B cell (primary cell): Measurements from ENCODE around the gene TLL2. TPM values are rescaled to one million over a fixed set of nuclear protein-coding genes. Genes with fewer than 3 reads are reported as not detected.

Source experiments
- ATAC-seq: fragments of 200-7000 bp; cut with Tn5 transposase; one replicate; pipeline ENCODE4 v1.10.0; 2021; ENCODE audit warnings: low read depth, mild to moderate bottlenecking, moderate number of reproducible peaks, moderate library complexity
- CTCF ChIA-PET: fragments of 350-600 bp; sonication (Branson Sonifier 250); formaldehyde crosslinking; loops from one replicate; lab custom pipeline; 2021; ENCODE audit warnings: antibody characterized with exemption, inconsistent platforms; lab: Charles Lee
- POLR2A ChIA-PET: fragments of 350-600 bp; sonication (Branson Sonifier 250); formaldehyde crosslinking; loops from one replicate; lab custom pipeline; 2021; ENCODE audit warnings: antibody characterized with exemption; lab: Charles Lee
- DNase-seq: peaks from one replicate; pipeline ENCODE4 v3.0.0; 2013
- H2AFZ ChIP-seq: 2 replicates; pipeline ENCODE4 v1.6.1; 2012; ENCODE audit warnings: mild to moderate bottlenecking, low read depth, low read length; ENCODE audit not compliant: insufficient read depth, poor library complexity, severe bottlenecking
- H3K27ac ChIP-seq, 2 donors: 1 replicate in 1 of 2; 2 replicates in 1 of 2; pipeline ENCODE4 v1.5.1; 2012 to 2013; ENCODE audit warnings: low read length in 2 of 2, mild to moderate bottlenecking in 2 of 2, moderate library complexity in 1 of 2
- H3K27me3 ChIP-seq, 4 experiments: fragments of 200-600 bp in 1 of 4; sonication (generic) in 1 of 4; replicated peaks in 1 of 4; 1 replicate in 2 of 4; 2 replicates in 2 of 4; pipeline versions ENCODE4 v1.6.1 to v1.7.0; 2013 to 2016; ENCODE audit warnings: low read length in 3 of 4, mild to moderate bottlenecking in 2 of 4, mixed read lengths in 1 of 4, moderate library complexity in 1 of 4; ENCODE audit not compliant: insufficient read depth in 4 of 4, control insufficient read depth in 3 of 4; ENCODE audit errors: control extremely low read depth in 1 of 4
- H3K36me3 ChIP-seq, 2 experiments: replicated peaks in 1 of 2; 1 replicate in 1 of 2; 2 replicates in 1 of 2; pipeline versions ENCODE4 v1.6.1 to v1.7.1; 2013; ENCODE audit warnings: low read length in 1 of 2; ENCODE audit not compliant: insufficient read depth in 2 of 2, control insufficient read depth in 1 of 2; ENCODE audit errors: control extremely low read depth in 1 of 2, extremely low read depth in 1 of 2
- H3K4me1 ChIP-seq, 2 donors: fragments of 200-600 bp in 1 of 2; sonication (generic) in 1 of 2; 1 replicate in 1 of 2; 2 replicates in 1 of 2; pipeline versions ENCODE4 v1.5.1 to v1.6.1; 2013 to 2017; ENCODE audit warnings: low read length in 2 of 2; ENCODE audit not compliant: control insufficient read depth in 2 of 2, insufficient read depth in 2 of 2
- H3K4me2 ChIP-seq: replicated peaks from 2 replicates; pipeline ENCODE3; 2012; ENCODE audit warnings: mild to moderate bottlenecking, low read depth, low read length; ENCODE audit not compliant: poor library complexity, severe bottlenecking
- H3K4me3 ChIP-seq, 5 experiments: fragments of 200-600 bp in 1 of 5; sonication (generic) in 1 of 5; 1 replicate in 3 of 5; 2 replicates in 2 of 5; pipeline versions ENCODE4 v1.5.1 to v1.7.0; 2011 to 2016; ENCODE audit warnings: low read length in 4 of 5, mild to moderate bottlenecking in 4 of 5, low read depth in 2 of 5, control low read depth in 1 of 5, moderate library complexity in 1 of 5; ENCODE audit not compliant: insufficient read depth in 1 of 5; ENCODE audit errors: control extremely low read depth in 1 of 5, extremely low read depth in 1 of 5
- H3K79me2 ChIP-seq: fragments of 200-600 bp; sonication (generic); one replicate; pipeline ENCODE4 v1.6.0; 2016; ENCODE audit warnings: low read length; ENCODE audit not compliant: control insufficient read depth, insufficient read depth
- H3K9ac ChIP-seq: fragments of 200-600 bp; sonication (generic); 2 replicates; pipeline ENCODE4 v1.6.1; 2017; ENCODE audit warnings: mild to moderate bottlenecking, low read length, moderate library complexity
- H3K9me3 ChIP-seq, 3 donors: one replicate each; pipeline versions ENCODE4 v1.6.1 to v1.7.1; 2013; ENCODE audit warnings: low read length in 2 of 3; ENCODE audit not compliant: control insufficient read depth in 2 of 3, insufficient read depth in 1 of 3; ENCODE audit errors: control extremely low read depth in 1 of 3
- H4K20me1 ChIP-seq: 2 replicates; pipeline ENCODE4 v1.6.0; 2012; ENCODE audit warnings: mild to moderate bottlenecking, low read length; ENCODE audit not compliant: insufficient read depth, control insufficient read depth, poor library complexity, severe bottlenecking
- H3K27ac Mint-ChIP-seq: one replicate; pipeline ENCODE4 v1.8.0; 2021; ENCODE audit warnings: mixed read lengths
- H3K27me3 Mint-ChIP-seq: one replicate; pipeline ENCODE4 v1.8.0; 2021; ENCODE audit warnings: mixed read lengths
- H3K4me1 Mint-ChIP-seq: one replicate; pipeline ENCODE4 v1.8.0; 2021; ENCODE audit warnings: mixed read lengths
- H3K4me3 Mint-ChIP-seq: one replicate; pipeline ENCODE4 v1.8.0; 2021; ENCODE audit warnings: mixed read lengths
- H3K9me3 Mint-ChIP-seq: one replicate; pipeline ENCODE4 v1.8.0; 2022; ENCODE audit warnings: mixed read lengths; ENCODE audit not compliant: insufficient read depth
- EZH2 ChIP-seq: IDR thresholded peaks from 2 replicates; pipeline ENCODE4 v1.6.1; 2012; ENCODE audit warnings: borderline replicate concordance, low read depth, mild to moderate bottlenecking, moderate library complexity, low read length; ENCODE audit not compliant: insufficient read depth, poor library complexity, severe bottlenecking
- WGBS: methylation state at CpG from one replicate; pipeline ENCODE4 v1.1.5; 2013; ENCODE audit warnings: missing lambda C conversion rate; ENCODE audit not compliant: insufficient coverage; 5-methylcytosine and 5-hydroxymethylcytosine counted together
- intact Hi-C: fragments of 100-400 bp; cut with micrococcal nuclease; formaldehyde crosslinking; loops from one replicate; pipeline ENCODE4 v1.10.0; 2022
- polyA plus RNA-seq: library from polyadenylated mRNA; depleted of rRNA; stranded (reverse); fragments of >200 nt; gene quantifications from 2 replicates; pipeline ENCODE4 v1.2.3, GENCODE V29; 2012
- total RNA-seq, 2 donors: library from RNA; stranded (reverse); fragments of 120-200 nt in 1 of 2; gene quantifications; 1 replicate in 1 of 2; 2 replicates in 1 of 2; pipeline versions ENCODE4 v1.2.3 to v1.2.4, GENCODE V29; 2013 to 2022
- TF ChIP-seq, protein P1 (sequence below): fragments of 200-600 bp; IDR thresholded peaks from one replicate; pipeline ENCODE4 v1.8.0; 2022; ENCODE audit warnings: antibody characterized with exemption, mild to moderate bottlenecking

TLL2 gene
- total and polyA plus RNA-seq, 2 donors (not counting 1 experiment from before 2014, with no cell fraction given) = 0.13 to 0.47 TPM

DNA sequence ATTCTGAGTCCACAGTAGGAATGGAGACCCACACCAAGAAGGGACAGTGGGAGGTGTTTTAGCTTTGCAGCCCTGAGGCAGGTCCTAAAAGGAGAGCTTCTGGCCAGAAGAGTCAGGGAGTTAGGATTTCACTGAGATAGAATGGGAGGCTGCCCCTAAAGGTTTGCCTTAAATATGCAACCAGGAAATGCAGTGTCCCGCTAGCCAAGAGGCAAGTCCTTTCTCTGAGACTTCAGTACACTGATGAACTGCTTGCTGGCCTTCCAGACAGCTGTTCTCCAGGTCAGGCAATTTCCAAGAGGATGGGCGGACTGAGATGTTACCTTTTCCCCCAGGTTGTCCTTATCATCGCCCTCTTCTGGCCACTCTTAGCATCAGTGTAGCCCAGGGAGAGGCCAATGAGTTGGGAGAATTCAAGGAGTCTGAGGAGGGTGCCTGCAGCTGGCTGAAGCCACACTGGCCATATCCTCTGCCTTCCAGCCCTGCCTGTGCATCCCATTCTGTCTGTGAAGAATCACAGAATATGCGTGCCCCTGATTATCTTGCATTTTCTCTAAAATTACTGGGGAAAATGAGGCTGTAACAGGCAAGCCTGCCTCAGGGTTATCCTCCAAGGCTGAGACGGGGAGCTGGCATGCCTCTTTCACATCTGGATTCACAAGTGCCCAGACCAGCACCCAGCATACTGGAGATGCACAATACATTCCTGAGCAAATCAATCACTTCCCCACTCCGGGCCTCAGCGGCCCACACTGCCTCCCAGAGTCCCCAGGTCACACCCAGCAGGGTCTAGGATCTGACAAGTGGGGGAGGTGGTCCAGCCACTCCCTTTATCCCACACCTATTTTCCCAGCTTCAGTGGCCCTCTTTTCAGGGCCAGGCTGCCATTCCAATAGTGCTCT, 2.4 kb downstream of the TLL2 start:
- Histone ChIP-seq H3K4me3 (no peak overlapping the region), H2AFZ (no peak overlapping the region), H3K9me3 (peaks cover 0 to 3% (median 0%) of the 10 kb centered on the region in 3 donors), H4K20me1 (no peaks in the 10 kb centered on the region), H3K27me3 (peaks cover 2 to 32% (median 9%) of the 10 kb centered on the region in 4 experiments), H3K36me3 (no peaks in the 10 kb centered on the region), H3K9ac (no peak overlapping the region), H3K4me2 (no peak overlapping the region), H3K27ac (no peak overlapping the region), H3K4me1 (peaks cover 16 to 19% of the 10 kb centered on the region in 2 donors), H3K79me2 (no peaks in the 10 kb centered on the region)
- Mint-ChIP-seq H3K27me3 (peaks cover 6% of the 10 kb centered on the region), H3K4me1 (peaks cover 23% of the 10 kb centered on the region), H3K9me3 (no peaks in the 10 kb centered on the region), H3K4me3 (peak overlapping the region; percentile 62), H3K27ac (no peak overlapping the region)
- ATAC-seq = no peak
- ChIA-PET CTCF (interaction anchor here (1.3 kb wide), 2 partner anchors 9 to 16 kb away, joined by 3 read pairs; no protein-coding TSS in a partner anchor), POLR2A (interaction anchor here (1.2 kb wide), 1 partner anchor 10 kb away, joined by 3 read pairs; no protein-coding TSS in a partner anchor)
- DNase-seq = peak; percentile 39
- intact Hi-C loops = loop anchor here (5.0 kb wide), 2 partner anchors 114 to 321 kb away; partner anchors contain the start of gene LCOR
- WGBS = 71% methylated on average over 5 of the region's 7 CpGs
- no peak for TF ChIP-seq EZH2
- TF ChIP-seq, protein P1, sequence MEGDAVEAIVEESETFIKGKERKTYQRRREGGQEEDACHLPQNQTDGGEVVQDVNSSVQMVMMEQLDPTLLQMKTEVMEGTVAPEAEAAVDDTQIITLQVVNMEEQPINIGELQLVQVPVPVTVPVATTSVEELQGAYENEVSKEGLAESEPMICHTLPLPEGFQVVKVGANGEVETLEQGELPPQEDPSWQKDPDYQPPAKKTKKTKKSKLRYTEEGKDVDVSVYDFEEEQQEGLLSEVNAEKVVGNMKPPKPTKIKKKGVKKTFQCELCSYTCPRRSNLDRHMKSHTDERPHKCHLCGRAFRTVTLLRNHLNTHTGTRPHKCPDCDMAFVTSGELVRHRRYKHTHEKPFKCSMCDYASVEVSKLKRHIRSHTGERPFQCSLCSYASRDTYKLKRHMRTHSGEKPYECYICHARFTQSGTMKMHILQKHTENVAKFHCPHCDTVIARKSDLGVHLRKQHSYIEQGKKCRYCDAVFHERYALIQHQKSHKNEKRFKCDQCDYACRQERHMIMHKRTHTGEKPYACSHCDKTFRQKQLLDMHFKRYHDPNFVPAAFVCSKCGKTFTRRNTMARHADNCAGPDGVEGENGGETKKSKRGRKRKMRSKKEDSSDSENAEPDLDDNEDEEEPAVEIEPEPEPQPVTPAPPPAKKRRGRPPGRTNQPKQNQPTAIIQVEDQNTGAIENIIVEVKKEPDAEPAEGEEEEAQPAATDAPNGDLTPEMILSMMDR = peak; percentile 51
